Activated B cell treated with CpG ODN at 0.5 μM for 24 hours (primary cell): ENCODE measurements around the gene PDZD7. TPM values are rescaled to one million over a fixed set of nuclear protein-coding genes. Genes with fewer than 3 reads are reported as not detected.
A peak's percentile ranks its signal among the peaks of the same experiment; 100 is the strongest.
"Not testable (repeated sequence)": the region's sequence is repeated elsewhere in the genome, so short reads cannot be mapped to it uniquely, and the experiment has no call there.

Source experiments
- ATAC-seq: fragments of 200-7000 bp; cut with Tn5 transposase; one replicate; pipeline ENCODE4 v1.10.0; 2021; ENCODE audit warnings: low read depth, mild to moderate bottlenecking, moderate library complexity
- CTCF ChIA-PET: fragments of 350-600 bp; sonication (Branson Sonifier 250); formaldehyde crosslinking; loops from one replicate; lab custom pipeline; 2021; ENCODE audit warnings: antibody characterized with exemption; lab: Charles Lee
- POLR2A ChIA-PET: fragments of 350-600 bp; sonication (Branson Sonifier 250); formaldehyde crosslinking; loops from one replicate; lab custom pipeline; 2021; ENCODE audit warnings: antibody characterized with exemption; lab: Charles Lee
- DNase-seq: peaks from one replicate; pipeline ENCODE4 v3.0.0; 2022
- H3K27ac Mint-ChIP-seq: one replicate; pipeline ENCODE4 v1.8.0; 2020; ENCODE audit warnings: mixed read lengths
- H3K27me3 Mint-ChIP-seq: one replicate; pipeline ENCODE4 v1.8.0; 2021; ENCODE audit warnings: mixed read lengths
- H3K36me3 Mint-ChIP-seq: one replicate; pipeline ENCODE4 v1.8.0; 2021; ENCODE audit warnings: low read depth, mixed read lengths
- H3K4me1 Mint-ChIP-seq: one replicate; pipeline ENCODE4 v1.8.0; 2021; ENCODE audit warnings: mixed read lengths
- H3K4me3 Mint-ChIP-seq: one replicate; pipeline ENCODE4 v1.8.0; 2020; ENCODE audit warnings: mild to moderate bottlenecking, mixed read lengths
- H3K9me3 Mint-ChIP-seq: one replicate; pipeline ENCODE4 v1.8.0; 2020; ENCODE audit warnings: mixed read lengths
- intact Hi-C: fragments of 100-400 bp; cut with micrococcal nuclease; formaldehyde crosslinking; loops from one replicate; pipeline ENCODE4 v1.15.1; 2024
- total RNA-seq: library from RNA; stranded (reverse); gene quantifications from 2 replicates; pipeline ENCODE4 v1.2.3, GENCODE V29; 2022
- TF ChIP-seq, protein P1 (sequence below): fragments of 200-600 bp; IDR thresholded peaks from one replicate; pipeline ENCODE4 v1.8.0; 2022; ENCODE audit warnings: antibody characterized with exemption, mild to moderate bottlenecking

PDZD7 gene
- total RNA-seq, 1 donor from 2014 or later, result 0.11 TPM

DNA sequence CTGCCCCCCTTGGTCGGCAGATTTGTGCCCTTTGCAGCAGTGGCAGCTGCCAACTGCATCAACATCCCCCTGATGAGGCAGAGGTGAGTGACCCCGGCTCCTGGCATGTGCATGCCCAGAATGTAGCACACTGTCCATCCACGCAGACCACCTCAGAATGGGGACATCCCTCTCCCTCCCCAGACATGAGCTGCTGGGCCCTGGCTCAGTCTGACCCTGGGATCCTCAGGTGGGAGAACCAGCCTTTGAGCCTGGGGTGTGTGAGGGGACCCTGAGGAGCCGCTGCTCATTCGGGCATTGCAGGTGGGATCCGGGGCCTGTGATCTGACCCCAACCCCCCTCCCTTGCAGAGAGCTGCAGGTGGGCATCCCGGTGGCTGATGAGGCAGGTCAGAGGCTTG is 5.8 kb upstream of the PDZD7 start:
- CTCF ChIA-PET, result interaction anchor here (1.1 kb wide), 1 partner anchor 24 kb away, joined by 3 read pairs; the partner anchor contains the start of gene KAZALD1
- Mint-ChIP-seq H3K4me1 (peaks cover 11% of the 10 kb centered on the region), H3K36me3 (peaks cover 34% of the 10 kb centered on the region), H3K27me3 (no peaks in the 10 kb centered on the region), H3K9me3 (no peaks in the 10 kb centered on the region), H3K27ac (no peak overlapping the region), H3K4me3 (no peak overlapping the region)
- TF ChIP-seq, protein P1, sequence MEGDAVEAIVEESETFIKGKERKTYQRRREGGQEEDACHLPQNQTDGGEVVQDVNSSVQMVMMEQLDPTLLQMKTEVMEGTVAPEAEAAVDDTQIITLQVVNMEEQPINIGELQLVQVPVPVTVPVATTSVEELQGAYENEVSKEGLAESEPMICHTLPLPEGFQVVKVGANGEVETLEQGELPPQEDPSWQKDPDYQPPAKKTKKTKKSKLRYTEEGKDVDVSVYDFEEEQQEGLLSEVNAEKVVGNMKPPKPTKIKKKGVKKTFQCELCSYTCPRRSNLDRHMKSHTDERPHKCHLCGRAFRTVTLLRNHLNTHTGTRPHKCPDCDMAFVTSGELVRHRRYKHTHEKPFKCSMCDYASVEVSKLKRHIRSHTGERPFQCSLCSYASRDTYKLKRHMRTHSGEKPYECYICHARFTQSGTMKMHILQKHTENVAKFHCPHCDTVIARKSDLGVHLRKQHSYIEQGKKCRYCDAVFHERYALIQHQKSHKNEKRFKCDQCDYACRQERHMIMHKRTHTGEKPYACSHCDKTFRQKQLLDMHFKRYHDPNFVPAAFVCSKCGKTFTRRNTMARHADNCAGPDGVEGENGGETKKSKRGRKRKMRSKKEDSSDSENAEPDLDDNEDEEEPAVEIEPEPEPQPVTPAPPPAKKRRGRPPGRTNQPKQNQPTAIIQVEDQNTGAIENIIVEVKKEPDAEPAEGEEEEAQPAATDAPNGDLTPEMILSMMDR, result no peak
- DNase-seq, result no peak
- intact Hi-C loops, result no loop called here
- POLR2A ChIA-PET, result no interaction called here
- no peak for ATAC-seq

DNA sequence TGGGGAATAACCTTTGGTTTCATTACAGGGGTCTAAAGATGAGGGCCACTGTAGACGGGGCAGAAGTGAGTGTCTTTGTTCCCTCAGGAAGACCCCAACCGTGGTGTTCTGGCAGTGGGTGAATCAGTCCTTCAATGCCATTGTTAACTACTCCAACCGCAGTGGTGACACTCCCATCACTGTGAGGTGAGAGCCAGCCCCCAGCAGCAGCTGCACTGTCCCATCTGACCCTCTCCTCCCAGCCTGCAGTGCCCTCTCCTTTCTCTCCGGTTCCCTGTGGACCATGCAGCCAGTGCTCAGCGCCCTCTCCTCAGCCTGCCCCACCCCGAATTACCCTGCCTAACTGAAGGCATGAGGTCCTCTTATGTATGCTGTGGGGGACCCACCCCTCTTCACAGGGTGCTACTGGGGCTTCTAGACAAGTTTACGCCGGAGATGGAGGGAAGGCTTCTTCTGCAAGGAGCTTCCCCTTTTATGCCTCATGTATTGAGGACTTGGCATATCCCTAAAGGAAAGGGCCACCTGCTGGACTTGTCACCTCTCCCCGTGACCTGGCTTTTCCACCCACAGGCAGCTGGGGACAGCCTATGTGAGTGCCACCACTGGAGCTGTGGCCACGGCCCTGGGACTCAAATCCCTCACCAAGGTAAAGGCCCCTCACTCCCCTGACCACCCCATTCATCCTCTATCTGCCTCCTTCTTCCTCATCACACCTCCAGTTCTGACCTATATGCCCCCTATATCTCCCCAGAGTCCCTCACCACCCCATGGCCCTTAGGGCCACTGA is 5.2 kb upstream of the PDZD7 start:
- ChIA-PET CTCF (interaction anchor here (1.1 kb wide), 1 partner anchor 25 kb away, joined by 3 read pairs; the partner anchor contains the start of gene KAZALD1), POLR2A (no interaction called here)
- H3K9me3 Mint-ChIP-seq, result no peaks in the 10 kb centered on the region
- H3K4me3 Mint-ChIP-seq, result no peak overlapping the region
- H3K4me1 Mint-ChIP-seq, result peaks cover 16% of the 10 kb centered on the region
- TF ChIP-seq, protein P1, result no peak
- H3K27me3 Mint-ChIP-seq, result no peaks in the 10 kb centered on the region
- H3K36me3 Mint-ChIP-seq, result peaks cover 38% of the 10 kb centered on the region
- DNase-seq, result no peak
- no peak overlapping the region for H3K27ac Mint-ChIP-seq
- intact Hi-C loops, result no loop called here
- ATAC-seq, result no peak

DNA sequence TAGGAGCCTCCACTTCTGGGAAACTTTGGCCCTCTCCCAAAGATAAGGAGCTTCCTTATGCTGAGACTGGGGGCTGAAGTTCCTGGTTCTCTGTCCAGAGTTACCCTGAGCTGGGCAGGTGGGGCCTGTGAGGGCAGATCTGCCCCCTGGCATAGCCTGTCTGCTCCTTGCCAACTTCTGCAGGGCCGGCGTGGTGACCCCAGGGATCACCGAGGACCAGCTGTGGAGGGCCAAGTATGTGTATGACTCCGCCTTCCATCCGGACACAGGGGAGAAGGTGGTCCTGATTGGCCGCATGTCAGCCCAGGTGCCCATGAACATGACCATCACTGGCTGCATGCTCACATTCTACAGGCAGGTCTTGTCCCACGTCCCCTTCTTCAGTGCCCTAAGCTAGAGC is 4.4 kb upstream of the PDZD7 start:
- POLR2A ChIA-PET, result interaction anchor here (0.8 kb wide), 1 partner anchor 8 kb away, joined by 4 read pairs; no protein-coding TSS in a partner anchor
- Mint-ChIP-seq H3K9me3 (no peaks in the 10 kb centered on the region), H3K27ac (no peak overlapping the region), H3K36me3 (peaks cover 38% of the 10 kb centered on the region), H3K4me3 (no peak overlapping the region), H3K4me1 (peaks cover 20% of the 10 kb centered on the region), H3K27me3 (no peaks in the 10 kb centered on the region)
- DNase-seq (no peak), ATAC-seq (no peak)
- TF ChIP-seq, protein P1, result no peak
- CTCF ChIA-PET, result no interaction called here
- intact Hi-C loops, result no loop called here

DNA sequence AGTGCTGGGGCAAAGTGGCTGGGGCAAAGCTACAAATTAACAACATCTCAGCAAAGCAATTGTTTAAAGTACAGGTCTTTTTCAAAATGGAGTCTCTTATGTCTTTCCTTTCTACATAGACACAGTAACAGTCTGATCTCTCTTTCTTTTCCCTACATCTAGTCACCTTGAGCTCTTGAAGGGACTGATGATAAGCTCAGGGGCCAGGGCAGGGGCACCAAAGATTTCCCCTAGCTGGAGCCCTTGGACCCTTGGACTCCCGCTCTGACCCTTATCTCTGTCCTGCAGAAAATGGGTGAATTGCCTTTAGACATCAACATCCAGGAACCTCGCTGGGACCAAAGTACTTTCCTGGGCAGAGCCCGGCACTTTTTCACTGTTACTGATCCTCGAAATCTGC is 3.5 kb upstream of the PDZD7 start:
- Mint-ChIP-seq H3K36me3 (peaks cover 36% of the 10 kb centered on the region), H3K4me1 (peaks cover 20% of the 10 kb centered on the region)
- ATAC-seq, H3K4me3 Mint-ChIP-seq, intact Hi-C loops, H3K27me3 Mint-ChIP-seq, H3K27ac Mint-ChIP-seq, DNase-seq, H3K9me3 Mint-ChIP-seq: not testable (repeated sequence)
- CTCF ChIA-PET, result interaction anchor here (1.2 kb wide), 1 partner anchor 15 kb away, joined by 4 read pairs; no protein-coding TSS in a partner anchor
- POLR2A ChIA-PET, result interaction anchor here (0.8 kb wide), 1 partner anchor 9 kb away, joined by 4 read pairs; no protein-coding TSS in a partner anchor

DNA sequence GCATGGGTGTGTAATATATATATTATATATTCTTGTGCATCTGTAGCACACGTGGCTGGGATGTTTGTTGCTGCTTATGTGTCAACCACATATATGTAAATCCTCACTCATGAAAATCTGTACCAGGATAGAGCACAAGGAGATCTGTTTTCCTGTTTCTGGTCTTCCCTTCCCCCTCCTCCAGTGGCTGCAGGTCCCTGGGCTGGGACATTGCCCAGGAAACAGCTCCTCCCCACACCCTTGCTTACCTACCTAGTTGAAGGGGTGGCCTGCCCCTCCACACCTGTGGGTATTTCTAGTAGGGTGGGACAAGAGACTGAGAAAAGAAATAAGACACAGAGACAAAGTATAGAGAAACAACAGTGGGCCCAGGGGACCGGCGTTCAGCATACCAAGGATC is 2.3 kb upstream of the PDZD7 start:
- TF ChIP-seq, protein P1, result no peak
- H3K27ac Mint-ChIP-seq, result no peak overlapping the region
- CTCF ChIA-PET, result interaction anchor here (3.1 kb wide), 1 partner anchor 9 kb away, joined by 24 read pairs; no protein-coding TSS in a partner anchor

More for the DNA sequence above, 2.3 kb upstream of the PDZD7 start:
- Mint-ChIP-seq H3K36me3 (peaks cover 33% of the 10 kb centered on the region), H3K4me3 (peak overlapping the region; percentile 46), H3K4me1 (peaks cover 20% of the 10 kb centered on the region), H3K27me3 (peaks cover 12% of the 10 kb centered on the region), H3K9me3 (no peaks in the 10 kb centered on the region)
- POLR2A ChIA-PET, result no interaction called here
- DNase-seq (no peak), ATAC-seq (no peak)
- intact Hi-C loops, result no loop called here
